ENCODE data around the gene KCNJ15. TPM values are rescaled to one million over a fixed set of nuclear protein-coding genes. Genes with fewer than 3 reads are reported as not detected.

KCNJ15 gene
- total RNA-seq, 2 donors from 2014 or later = 0.17 to 0.21 TPM

- no peak for TF ChIP-seq CTCF (IDR thresholded peaks at IDR 0.05)
- no peak overlapping the region for H3K9ac ChIP-seq (ENCODE audit: low read depth in 2 of 2, low read length in 2 of 2)
- intact Hi-C loops (cut with DNase I) = no loop called here
- no peak overlapping the region for H3K27ac ChIP-seq
- H3K9me3 ChIP-seq = no peaks in the 10 kb centered on the region
- H3K4me1 ChIP-seq = peaks cover 3% of the 10 kb centered on the region
- H3K4me3 ChIP-seq = no peak overlapping the region
- no peaks in the 10 kb centered on the region for H3K27me3 ChIP-seq
- DNase-seq = no peak
- H3K36me3 ChIP-seq = no peaks in the 10 kb centered on the region
Measured at GRCh38 chr21:38268864-38269575, 12.2 kb downstream of the KCNJ15 start.

GRCh38 chr21:38269576-38269936, 12.8 kb downstream of the KCNJ15 start:
- Histone ChIP-seq H3K27me3 (no peaks in the 10 kb centered on the region), H3K4me1 (peaks cover 3% of the 10 kb centered on the region), H3K4me3 (no peak overlapping the region), H3K36me3 (no peaks in the 10 kb centered on the region), H3K27ac (no peak overlapping the region), H3K9ac (ENCODE audit: low read depth in 2 of 2, low read length in 2 of 2) (no peak overlapping the region), H3K9me3 (no peaks in the 10 kb centered on the region)
- TF ChIP-seq CTCF (IDR thresholded peaks at IDR 0.05) = no peak
- DNase-seq = no peak
- intact Hi-C loops (cut with DNase I) = no loop called here

- no peaks in the 10 kb centered on the region for H3K9me3 ChIP-seq
- no peaks in the 10 kb centered on the region for H3K36me3 ChIP-seq
- no peak for DNase-seq
- no peaks in the 10 kb centered on the region for H3K27me3 ChIP-seq
- intact Hi-C loops (cut with DNase I) = no loop called here
- no peak overlapping the region for H3K9ac ChIP-seq (ENCODE audit: low read depth in 2 of 2, low read length in 2 of 2)
- no peak overlapping the region for H3K4me3 ChIP-seq
- peaks cover 3% of the 10 kb centered on the region for H3K4me1 ChIP-seq
- H3K27ac ChIP-seq = no peak overlapping the region
- no peak for TF ChIP-seq CTCF (IDR thresholded peaks at IDR 0.05)
Measured at GRCh38 chr21:38272215-38272614, 15.4 kb downstream of the KCNJ15 start.

- H3K4me3 ChIP-seq = no peak overlapping the region
- no peak for DNase-seq
- no peaks in the 10 kb centered on the region for H3K9me3 ChIP-seq
- H3K27me3 ChIP-seq = no peaks in the 10 kb centered on the region
- no peak overlapping the region for H3K9ac ChIP-seq (ENCODE audit: low read depth in 2 of 2, low read length in 2 of 2)
- intact Hi-C loops (cut with DNase I) = no loop called here
- H3K27ac ChIP-seq = no peak overlapping the region
- no peaks in the 10 kb centered on the region for H3K36me3 ChIP-seq
- no peaks in the 10 kb centered on the region for H3K4me1 ChIP-seq
- TF ChIP-seq CTCF (IDR thresholded peaks at IDR 0.05) = no peak
Measured at GRCh38 chr21:38273745-38274542, 17.2 kb downstream of the KCNJ15 start.

DNA sequence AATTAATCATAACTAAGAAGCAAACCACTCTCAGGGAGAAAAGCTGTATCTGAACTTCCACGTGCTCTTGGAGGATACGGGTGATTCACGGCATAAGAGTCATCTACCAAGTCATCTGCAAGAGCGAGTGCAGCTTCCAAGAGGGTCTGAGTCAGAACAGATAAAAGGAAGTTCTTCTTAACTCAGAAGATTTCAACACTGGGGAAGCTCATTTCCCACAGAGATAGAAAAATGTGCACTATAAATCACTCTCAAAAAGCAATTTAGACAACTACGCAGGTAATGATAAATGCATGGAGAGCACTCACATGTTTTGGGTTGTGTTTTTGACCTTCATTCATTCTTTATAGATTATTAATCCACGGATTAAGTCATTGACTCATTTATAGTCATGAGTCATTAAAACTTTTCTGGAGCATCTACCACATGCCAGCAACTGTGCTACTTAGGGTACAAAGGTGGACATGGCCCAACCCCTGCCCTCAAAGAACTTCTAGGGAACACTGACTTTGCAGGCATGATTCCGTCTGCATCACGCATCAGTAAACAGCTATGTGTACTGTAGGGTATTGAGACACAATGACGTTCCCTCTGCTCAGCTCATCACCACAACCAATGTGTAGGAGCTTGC, 20.8 kb downstream of the KCNJ15 start:
- intact Hi-C loops (cut with DNase I) = no loop called here
- DNase-seq = peak; percentile 22
- Histone ChIP-seq H3K9me3 (no peaks in the 10 kb centered on the region), H3K27me3 (no peaks in the 10 kb centered on the region), H3K36me3 (no peaks in the 10 kb centered on the region), H3K9ac (ENCODE audit: low read depth in 2 of 2, low read length in 2 of 2) (no peak overlapping the region), H3K27ac (no peak overlapping the region), H3K4me1 (no peaks in the 10 kb centered on the region), H3K4me3 (no peak overlapping the region)
- TF ChIP-seq CTCF (IDR thresholded peaks at IDR 0.05) = no peak
